ENCODE results near the gene NOC2L. TPM values are rescaled to one million over a fixed set of nuclear protein-coding genes. Genes with fewer than 3 reads are reported as not detected.

The NOC2L gene
- total RNA-seq, 2 experiments from 2014 or later = 68.9 to 103 TPM

GRCh38 chr1:944341-945325 lies 14.4 kb downstream of the NOC2L start:
- ATAC-seq (peak; percentile 24), DNase-seq (peak; percentile 51)
- Mint-ChIP-seq H3K9me3 (ENCODE audit: low read depth) (no peaks in the 10 kb centered on the region), H3K4me1 (peaks cover 15% of the 10 kb centered on the region), H3K27me3 (peaks cover 28% of the 10 kb centered on the region), H3K36me3 (peaks cover 11% of the 10 kb centered on the region), H3K27ac (peak overlapping the region; percentile 52), H3K4me3 (peak overlapping the region; percentile 66)
- CTCF ChIA-PET = interaction anchor here (1.1 to 4.4 kb wide), 2 partner anchors 21 to 39 kb away, joined by 3 to 34 read pairs; no protein-coding TSS in a partner anchor

GRCh38 chr1:943545-944340 lies 15.3 kb downstream of the NOC2L start:
- Mint-ChIP-seq H3K9me3 (ENCODE audit: low read depth) (no peaks in the 10 kb centered on the region), H3K36me3 (peaks cover 8% of the 10 kb centered on the region), H3K27me3 (peaks cover 35% of the 10 kb centered on the region), H3K4me3 (peak overlapping the region; percentile 66), H3K4me1 (peaks cover 15% of the 10 kb centered on the region), H3K27ac (peak overlapping the region; percentile 52)
- peak; percentile 18 for ATAC-seq
- DNase-seq = peak; percentile 46
- CTCF ChIA-PET = interaction anchor here (0.8 to 4.4 kb wide), 6 partner anchors 15 to 120 kb away, joined by 3 to 34 read pairs (median 4); partner anchors contain the start of genes ISG15 and NOC2L

GRCh38 chr1:942864-943533 lies 16.1 kb downstream of the NOC2L start:
- DNase-seq (no peak), ATAC-seq (no peak)
- Mint-ChIP-seq H3K4me1 (peaks cover 15% of the 10 kb centered on the region), H3K27ac (no peak overlapping the region), H3K9me3 (ENCODE audit: low read depth) (no peaks in the 10 kb centered on the region), H3K36me3 (peaks cover 8% of the 10 kb centered on the region), H3K27me3 (peaks cover 38% of the 10 kb centered on the region), H3K4me3 (no peak overlapping the region)
- CTCF ChIA-PET = interaction anchor here (0.8 to 4.4 kb wide), 8 partner anchors 16 to 121 kb away, joined by 3 to 34 read pairs (median 3); partner anchors contain the start of genes ISG15, NOC2L and PLEKHN1

- CTCF ChIA-PET = interaction anchor here (0.8 to 4.4 kb wide), 11 partner anchors 17 to 121 kb away, joined by 3 to 34 read pairs (median 3); partner anchors contain the start of genes ISG15, NOC2L and PLEKHN1
- Mint-ChIP-seq H3K27me3 (peaks cover 42% of the 10 kb centered on the region), H3K9me3 (ENCODE audit: low read depth) (no peaks in the 10 kb centered on the region), H3K36me3 (peaks cover 8% of the 10 kb centered on the region), H3K4me3 (no peak overlapping the region), H3K4me1 (peaks cover 15% of the 10 kb centered on the region), H3K27ac (no peak overlapping the region)
- DNase-seq = no peak
- ATAC-seq = peak; percentile 11
Measured at GRCh38 chr1:942411-942821, 16.6 kb downstream of the NOC2L start.

GRCh38 chr1:941588-942383 lies 17.3 kb downstream of the NOC2L start:
- Mint-ChIP-seq H3K4me3 (peak overlapping the region; percentile 51), H3K27me3 (peaks cover 42% of the 10 kb centered on the region), H3K36me3 (peaks cover 6% of the 10 kb centered on the region), H3K27ac (no peak overlapping the region), H3K4me1 (peaks cover 15% of the 10 kb centered on the region), H3K9me3 (ENCODE audit: low read depth) (no peaks in the 10 kb centered on the region)
- ATAC-seq (peak; percentile 28), DNase-seq (peak; percentile 59)
- CTCF ChIA-PET = interaction anchor here (1.0 to 4.4 kb wide), 12 partner anchors 10 to 63 kb away, joined by 3 to 34 read pairs (median 4); partner anchors contain the start of genes NOC2L, PERM1 and PLEKHN1

- Mint-ChIP-seq H3K4me1 (peaks cover 15% of the 10 kb centered on the region), H3K36me3 (peaks cover 6% of the 10 kb centered on the region), H3K27ac (no peak overlapping the region), H3K4me3 (peak overlapping the region; percentile 51), H3K9me3 (ENCODE audit: low read depth) (no peaks in the 10 kb centered on the region), H3K27me3 (peaks cover 42% of the 10 kb centered on the region)
- ATAC-seq (peak; percentile 14), DNase-seq (no peak)
- CTCF ChIA-PET = interaction anchor here (0.7 to 4.4 kb wide), 8 partner anchors 9 to 99 kb away, joined by 3 to 34 read pairs (median 4); partner anchors contain the start of genes NOC2L and PERM1
Measured at GRCh38 chr1:941015-941587, 18.0 kb downstream of the NOC2L start.

GRCh38 chr1:940107-941014 lies 18.7 kb downstream of the NOC2L start:
- no peak for ATAC-seq
- Mint-ChIP-seq H3K27me3 (peaks cover 46% of the 10 kb centered on the region), H3K9me3 (ENCODE audit: low read depth) (no peaks in the 10 kb centered on the region), H3K4me1 (peaks cover 15% of the 10 kb centered on the region), H3K4me3 (peak overlapping the region; percentile 43), H3K36me3 (peaks cover 1% of the 10 kb centered on the region), H3K27ac (no peak overlapping the region)
- CTCF ChIA-PET = interaction anchor here (0.7 to 4.4 kb wide), 8 partner anchors 8 to 162 kb away, joined by 3 to 34 read pairs (median 4); partner anchors contain the start of genes NOC2L and PERM1
- DNase-seq = no peak

GRCh38 chr1:939511-940106 lies 19.4 kb downstream of the NOC2L start:
- H3K9me3 Mint-ChIP-seq (ENCODE audit: low read depth) = no peaks in the 10 kb centered on the region
- ATAC-seq = no peak
- CTCF ChIA-PET = interaction anchor here (1.6 to 4.4 kb wide), 4 partner anchors 34 to 161 kb away, joined by 4 to 34 read pairs (median 12); no protein-coding TSS in a partner anchor
- H3K36me3 Mint-ChIP-seq = no peaks in the 10 kb centered on the region
- no peak for DNase-seq
- peaks cover 53% of the 10 kb centered on the region for H3K27me3 Mint-ChIP-seq
- H3K4me1 Mint-ChIP-seq = peaks cover 15% of the 10 kb centered on the region
- H3K27ac Mint-ChIP-seq = no peak overlapping the region
- H3K4me3 Mint-ChIP-seq = no peak overlapping the region

GRCh38 chr1:938711-939489 lies 20.2 kb downstream of the NOC2L start:
- CTCF ChIA-PET = interaction anchor here (0.7 to 2.7 kb wide), 6 partner anchors 13 to 160 kb away, joined by 3 to 18 read pairs (median 4); no protein-coding TSS in a partner anchor
- Mint-ChIP-seq H3K4me1 (peaks cover 12% of the 10 kb centered on the region), H3K9me3 (ENCODE audit: low read depth) (no peaks in the 10 kb centered on the region), H3K36me3 (no peaks in the 10 kb centered on the region), H3K4me3 (no peak overlapping the region), H3K27ac (no peak overlapping the region), H3K27me3 (peaks cover 47% of the 10 kb centered on the region)
- DNase-seq (no peak), ATAC-seq (no peak)

Data from activated CD8-positive, alpha-beta memory T cell treated with anti-CD3 and anti-CD28 coated beads, Interleukin-2, amount 10 ng/mL, durations not matched to agents 7 days and 5 days (primary cell).